HEK293T (cell line): ENCODE data around the gene ALPL.

Experiments used
- ELF4 ChIP-seq: fragments of 450-650 bp; IDR thresholded peaks from 2 replicates; pipeline ENCODE4 v1.6.1; 2017; ENCODE audit warnings: antibody characterized with exemption
- SP1 ChIP-seq: fragments of 450-650 bp; IDR thresholded peaks from 2 replicates; pipeline ENCODE4 v1.6.1; 2017
- SUZ12 ChIP-seq: fragments of 450-650 bp; IDR thresholded peaks from 2 replicates; pipeline ENCODE4 v1.6.1; 2016; ENCODE audit warnings: mild to moderate bottlenecking
- TARDBP ChIP-seq: fragments of 450-650 bp; IDR thresholded peaks from 2 replicates; pipeline ENCODE4 v1.6.1; 2016

- TF ChIP-seq SP1 (no peak), ELF4 (no peak), TARDBP (no peak), SUZ12 (no peak)
Observed at GRCh38 chr1:21553116-21553926, 44.1 kb downstream of the ALPL start.
